SK-N-SH (cell line): ENCODE measurements around the gene SNN. TPM values are rescaled to one million over a fixed set of nuclear protein-coding genes. Genes with fewer than 3 reads are reported as not detected.

Source experiments
- CTCF ChIA-PET: fragments of 300-600, 350-600 bp; formaldehyde crosslinking; extraction: SDS; loops from one replicate; lab custom pipeline; 2021; lab: Yijun Ruan, JAX
- POLR2A ChIA-PET: fragments of 350-600 bp; sonication (Branson Sonifier 250); formaldehyde crosslinking; extraction: SDS; loops from one replicate; lab custom pipeline; 2020; ENCODE audit warnings: antibody characterized with exemption, inconsistent platforms; lab: Yijun Ruan, JAX
- DNase-seq: peaks from one replicate; pipeline ENCODE4 v3.0.0; 2012
- H2AFZ ChIP-seq: fragments of 200-600 bp; sonication (generic); 2 replicates; pipeline ENCODE4 v1.8.1; 2016; ENCODE audit warnings: antibody characterized with exemption, mild to moderate bottlenecking, low read depth
- H3F3A ChIP-seq: fragments of 200-600 bp; sonication (generic); replicated peaks from 2 replicates; pipeline ENCODE3; 2016; ENCODE audit warnings: antibody characterized with exemption, mild to moderate bottlenecking; ENCODE audit not compliant: insufficient read depth
- H3K27ac ChIP-seq, 2 experiments: fragments of 200-500 bp in 1 of 2; fragments of 200-600 bp in 1 of 2; sonication (Bioruptor generic) in 1 of 2; sonication (generic), shearing (Covaris generic) in 1 of 2; 2 replicates each; pipeline versions ENCODE4 v1.5.1 to v1.6.1; 2014 to 2016; ENCODE audit warnings: low read depth in 2 of 2, inconsistent platforms in 1 of 2, low read length in 1 of 2, mild to moderate bottlenecking in 1 of 2, mixed read lengths in 1 of 2
- H3K27me3 ChIP-seq: fragments of 200-600 bp; sonication (generic), shearing (Covaris generic); 2 replicates; pipeline ENCODE4 v1.6.1; 2016; ENCODE audit warnings: mixed run types; ENCODE audit not compliant: insufficient read depth
- H3K36me3 ChIP-seq, 2 experiments: fragments of 200-500 bp in 1 of 2; fragments of 200-600 bp in 1 of 2; sonication (Bioruptor generic) in 1 of 2; sonication (generic) in 1 of 2; replicated peaks in 1 of 2; 2 replicates each; pipeline versions ENCODE3 to v1.5.1; 2014 to 2016; ENCODE audit warnings: low read length in 1 of 2, mild to moderate bottlenecking in 1 of 2; ENCODE audit not compliant: insufficient read depth in 2 of 2, control insufficient read depth in 1 of 2
- H3K4me1 ChIP-seq, 2 experiments: fragments of 200-500 bp in 1 of 2; fragments of 200-600 bp in 1 of 2; sonication (Bioruptor generic) in 1 of 2; sonication (generic), shearing (Covaris generic) in 1 of 2; 2 replicates each; pipeline versions ENCODE4 v1.5.1 to v1.6.1; 2014 to 2016; ENCODE audit warnings: low read depth in 1 of 2, low read length in 1 of 2, mixed run types in 1 of 2; ENCODE audit not compliant: insufficient read depth in 2 of 2, control insufficient read depth in 1 of 2
- H3K4me2 ChIP-seq: fragments of 200-600 bp; sonication (generic), shearing (Covaris generic); 2 replicates; pipeline ENCODE4 v1.6.1; 2017; ENCODE audit warnings: mixed run types
- H3K4me3 ChIP-seq, 2 experiments: fragments of 200-500 bp in 1 of 2; fragments of 200-600 bp in 1 of 2; sonication (Bioruptor generic) in 1 of 2; sonication (generic), shearing (Covaris generic) in 1 of 2; 2 replicates each; pipeline versions ENCODE4 v1.5.1 to v1.8.1; 2014 to 2016; ENCODE audit warnings: low read depth in 2 of 2, inconsistent platforms in 1 of 2, low read length in 1 of 2, mild to moderate bottlenecking in 1 of 2, mixed read lengths in 1 of 2, moderate library complexity in 1 of 2
- H3K79me2 ChIP-seq: fragments of 200-600 bp; sonication (generic); 2 replicates; pipeline ENCODE4 v1.8.1; 2017; ENCODE audit warnings: mild to moderate bottlenecking; ENCODE audit not compliant: insufficient read depth
- H3K9ac ChIP-seq: fragments of 200-600 bp; sonication (generic); 2 replicates; pipeline ENCODE4 v1.6.1; 2017; ENCODE audit warnings: mixed run types
- H3K9me2 ChIP-seq: fragments of 200-600 bp; sonication (generic); 2 replicates; pipeline ENCODE4 v1.6.1; 2017; ENCODE audit warnings: mixed run types
- H3K9me3 ChIP-seq: fragments of 200-600 bp; sonication (generic); 2 replicates; pipeline ENCODE4 v1.6.1; 2017; ENCODE audit warnings: mixed run types, mild to moderate bottlenecking, moderate library complexity
- H4K20me1 ChIP-seq: fragments of 200-600 bp; sonication (generic); 2 replicates; pipeline ENCODE4 v1.6.1; 2017; ENCODE audit warnings: mild to moderate bottlenecking, mixed run types; ENCODE audit not compliant: insufficient read depth
- FOSL2 ChIP-seq: IDR thresholded peaks from 2 replicates; pipeline ENCODE4 v1.4.0; 2012; ENCODE audit warnings: low read depth, mild to moderate bottlenecking, moderate library complexity, borderline replicate concordance
- GABPA ChIP-seq: IDR thresholded peaks from 2 replicates; pipeline ENCODE4 v1.4.0; 2012; ENCODE audit warnings: low read depth, mild to moderate bottlenecking
- IRF3 ChIP-seq: fragments of 150-350 bp; IDR thresholded peaks from 2 replicates; pipeline ENCODE4 v1.6.1; 2016; ENCODE audit warnings: mild to moderate bottlenecking, low read depth, low read length
- JUND ChIP-seq: IDR thresholded peaks from 2 replicates; pipeline ENCODE4 v1.4.0; 2012
- NRF1 ChIP-seq: IDR thresholded peaks from 2 replicates; pipeline ENCODE4 v1.6.1; 2012; ENCODE audit warnings: low read depth, mild to moderate bottlenecking, low read length
- PBX3 ChIP-seq: IDR thresholded peaks from 2 replicates; pipeline ENCODE4; 2012
- RAD21 ChIP-seq: IDR thresholded peaks from 2 replicates; pipeline ENCODE4 v1.6.1; 2012; ENCODE audit warnings: mild to moderate bottlenecking, low read length
- SIN3A ChIP-seq: IDR thresholded peaks from 2 replicates; pipeline ENCODE4 v1.6.1; 2012; ENCODE audit warnings: low read depth, mild to moderate bottlenecking, low read length, moderate library complexity, borderline replicate concordance
- ZBTB33 ChIP-seq: IDR thresholded peaks from 2 replicates; pipeline ENCODE4 v1.4.0; 2012; ENCODE audit warnings: low read depth, borderline replicate concordance
- WGBS: methylation state at CpG from one replicate; pipeline ENCODE4 v1.1.6; 2017; ENCODE audit warnings: low lambda C conversion rate; 5-methylcytosine and 5-hydroxymethylcytosine counted together
- polyA plus RNA-seq, 3 experiments: library from polyadenylated mRNA; depleted of rRNA; stranded (reverse); fragments of >200 nt; gene quantifications; 2 replicates each; pipeline ENCODE4 v1.2.3, GENCODE V29; 2012

Gene SNN
- polyA plus RNA-seq, 1 of the 3 experiments (the other 2 are of a cell fraction): 15.4 TPM

GRCh38 chr16:11660565-11660964 lies 7.7 kb upstream of the SNN start:
- TF ChIP-seq ZBTB33 (no peak), GABPA (no peak)
- Histone ChIP-seq H2AFZ (no peak overlapping the region), H3K27ac (no peak overlapping the region), H3K4me2 (no peak overlapping the region), H3K27me3 (no peaks in the 10 kb centered on the region), H3K79me2 (no peaks in the 10 kb centered on the region), H3K9me2 (no peaks in the 10 kb centered on the region), H3K36me3 (no peaks in the 10 kb centered on the region), H3K9me3 (no peaks in the 10 kb centered on the region), H3K4me1 (no peaks in the 10 kb centered on the region; a peak in 1 of 4 replicates), H3K9ac (no peak overlapping the region), H4K20me1 (no peaks in the 10 kb centered on the region), H3K4me3 (no peak overlapping the region), H3F3A (no peaks in the 10 kb centered on the region)
- CTCF ChIA-PET: interaction anchor here (1.1 to 3.2 kb wide), 4 partner anchors 15 to 128 kb away, joined by 3 to 13 read pairs (median 5); no protein-coding TSS in a partner anchor
- WGBS: 84% methylated on average over 12 of the region's 12 CpGs
- POLR2A ChIA-PET: no interaction called here
- DNase-seq: no peak

GRCh38 chr16:11662582-11662981 lies 5.7 kb upstream of the SNN start:
- Histone ChIP-seq H3K4me3 (no peak overlapping the region), H4K20me1 (no peaks in the 10 kb centered on the region), H3K9me2 (no peaks in the 10 kb centered on the region), H3K9me3 (no peaks in the 10 kb centered on the region), H3F3A (peaks cover 8% of the 10 kb centered on the region), H3K36me3 (no peaks in the 10 kb centered on the region), H3K4me2 (no peak overlapping the region), H3K9ac (no peak overlapping the region), H3K79me2 (no peaks in the 10 kb centered on the region), H3K27ac (no peak overlapping the region), H3K4me1 (no peaks in the 10 kb centered on the region; a peak in 1 of 4 replicates), H3K27me3 (no peaks in the 10 kb centered on the region), H2AFZ (no peak overlapping the region)
- 74% methylated on average over 5 of the region's 5 CpGs for WGBS
- ChIA-PET POLR2A (no interaction called here), CTCF (no interaction called here)
- DNase-seq: no peak
- TF ChIP-seq SIN3A: no peak
- no peak for TF ChIP-seq IRF3
- TF ChIP-seq PBX3: no peak
- no peak for TF ChIP-seq FOSL2
- TF ChIP-seq NRF1: no peak
- TF ChIP-seq RAD21: no peak
- TF ChIP-seq JUND: no peak
- TF ChIP-seq, all 33 proteins: peak for 0
